HEK293 (cell line): ENCODE data around the gene FLACC1.

Experiments used
- CTCF ChIA-PET: fragments of 350-600 bp; formaldehyde crosslinking; extraction: SDS; loops from one replicate; lab custom pipeline; 2021; ENCODE audit warnings: antibody characterized with exemption; lab: Yijun Ruan, JAX
- POLR2A ChIA-PET: fragments of 300-600 bp; formaldehyde crosslinking; extraction: SDS; loops from one replicate; lab custom pipeline; 2020; ENCODE audit warnings: antibody characterized with exemption, inconsistent platforms; lab: Yijun Ruan, JAX
- H3K27ac ChIP-seq: fragments of 200-500 bp; sonication (Bioruptor generic); 2 replicates; pipeline ENCODE4 v1.5.1; 2014; ENCODE audit warnings: low read depth, low read length, control low read depth, inconsistent platforms; ENCODE audit errors: extremely low read depth
- H3K36me3 ChIP-seq, 2 experiments: fragments of 200-500 bp in 1 of 2; sonication (Bioruptor generic) in 1 of 2; 1 replicate in 1 of 2; 2 replicates in 1 of 2; pipeline ENCODE4 v1.5.1; 2014 to 2017; ENCODE audit warnings: inconsistent platforms in 2 of 2, low read length in 2 of 2; ENCODE audit not compliant: control insufficient read depth in 2 of 2, insufficient read depth in 1 of 2
- H3K4me1 ChIP-seq: fragments of 200-500 bp; sonication (Bioruptor generic); 2 replicates; pipeline ENCODE4 v1.5.1; 2014; ENCODE audit warnings: mild to moderate bottlenecking, low read length, inconsistent platforms; ENCODE audit not compliant: control insufficient read depth, insufficient read depth
- H3K4me3 ChIP-seq: 2 replicates; pipeline ENCODE4 v1.5.1; 2011; ENCODE audit warnings: low read depth, mild to moderate bottlenecking, control low read depth, low read length, moderate library complexity
- H3K9me3 ChIP-seq: fragments of 200-500 bp; sonication (Bioruptor generic); 2 replicates; pipeline ENCODE4 v1.5.1; 2014; ENCODE audit warnings: low read depth, low read length, inconsistent platforms; ENCODE audit not compliant: control insufficient read depth, insufficient read depth
- RBAK ChIP-seq: fragments of 450-650 bp; formaldehyde crosslinking; IDR thresholded peaks from 2 replicates; pipeline ENCODE4 v1.5.1; 2016; ENCODE audit warnings: missing biosample characterization, missing genetic modification characterization
- SCRT2 ChIP-seq: fragments of 450-650 bp; formaldehyde crosslinking; IDR thresholded peaks from 2 replicates; pipeline ENCODE4 v1.5.1; 2016; ENCODE audit warnings: missing biosample characterization, missing genetic modification characterization
- ZFP69B ChIP-seq: fragments of 450-650 bp; formaldehyde crosslinking; IDR thresholded peaks from 2 replicates; pipeline ENCODE4 v1.5.1; 2016; ENCODE audit warnings: missing biosample characterization, missing genetic modification characterization
- ZNF121 ChIP-seq: fragments of 450-650 bp; formaldehyde crosslinking; IDR thresholded peaks from 2 replicates; pipeline ENCODE4 v1.5.1; 2016; ENCODE audit warnings: missing biosample characterization, missing genetic modification characterization
- ZNF132 ChIP-seq: fragments of 450-650 bp; formaldehyde crosslinking; IDR thresholded peaks from 2 replicates; pipeline ENCODE4 v1.5.1; 2017; ENCODE audit warnings: missing biosample characterization, missing genetic modification characterization, borderline replicate concordance
- ZNF221 ChIP-seq: fragments of 450-650 bp; formaldehyde crosslinking; IDR thresholded peaks from 2 replicates; pipeline ENCODE4 v1.5.1; 2017; ENCODE audit warnings: missing biosample characterization, missing genetic modification characterization, borderline replicate concordance
- ZNF223 ChIP-seq: fragments of 450-650 bp; formaldehyde crosslinking; IDR thresholded peaks from 2 replicates; pipeline ENCODE4 v1.5.1; 2016; ENCODE audit warnings: missing biosample characterization, missing genetic modification characterization
- ZNF23 ChIP-seq: fragments of 450-650 bp; formaldehyde crosslinking; IDR thresholded peaks from 2 replicates; pipeline ENCODE4 v1.5.1; 2016; ENCODE audit warnings: missing biosample characterization, missing genetic modification characterization, borderline replicate concordance
- ZNF529 ChIP-seq: fragments of 450-650 bp; formaldehyde crosslinking; IDR thresholded peaks from 2 replicates; pipeline ENCODE4 v1.5.1; 2017; ENCODE audit warnings: missing genetic modification characterization, missing biosample characterization; ENCODE audit not compliant: insufficient replicate concordance
- ZNF596 ChIP-seq: fragments of 450-650 bp; IDR thresholded peaks from 2 replicates; pipeline ENCODE4 v1.5.0; 2018; ENCODE audit warnings: missing biosample characterization, mild to moderate bottlenecking, missing genetic modification characterization, moderate library complexity
- ZNF626 ChIP-seq: fragments of 450-650 bp; sonication (Bioruptor Pico); formaldehyde crosslinking; IDR thresholded peaks from 2 replicates; pipeline ENCODE4 v1.5.1; 2018; ENCODE audit warnings: missing biosample characterization, missing genetic modification characterization, inconsistent platforms
- ZNF776 ChIP-seq: fragments of 450-650 bp; formaldehyde crosslinking; IDR thresholded peaks from 2 replicates; pipeline ENCODE4 v1.5.0; 2017; ENCODE audit warnings: missing biosample characterization, missing genetic modification characterization, borderline replicate concordance
- ZNF777 ChIP-seq: fragments of 450-650 bp; formaldehyde crosslinking; IDR thresholded peaks from 2 replicates; pipeline ENCODE4 v1.5.1; 2017; ENCODE audit warnings: missing biosample characterization, missing genetic modification characterization, borderline replicate concordance
- ZSCAN30 ChIP-seq: fragments of 450-650 bp; IDR thresholded peaks from 2 replicates; pipeline ENCODE4 v1.5.1; 2018; ENCODE audit warnings: missing biosample characterization, mild to moderate bottlenecking, missing genetic modification characterization, moderate library complexity
- TF ChIP-seq, protein P1 (sequence below): fragments of 450-650 bp; formaldehyde crosslinking; IDR thresholded peaks from 2 replicates; pipeline ENCODE4 v1.5.1; 2016; ENCODE audit warnings: missing biosample characterization, missing genetic modification characterization
- TF ChIP-seq, protein P2 (sequence below): fragments of 450-650 bp; formaldehyde crosslinking; IDR thresholded peaks from 2 replicates; pipeline ENCODE4; 2016; ENCODE audit warnings: missing biosample characterization, missing genetic modification characterization
- TF ChIP-seq, protein P3 (sequence below): fragments of 450-650 bp; formaldehyde crosslinking; IDR thresholded peaks from 2 replicates; pipeline ENCODE4 v1.5.1; 2017; ENCODE audit warnings: missing biosample characterization, missing genetic modification characterization
- TF ChIP-seq, protein P4 (sequence below): fragments of 450-650 bp; formaldehyde crosslinking; IDR thresholded peaks from 2 replicates; pipeline ENCODE4 v1.5.1; 2016; ENCODE audit warnings: missing biosample characterization, missing genetic modification characterization, low read depth

FLACC1 gene

DNA sequence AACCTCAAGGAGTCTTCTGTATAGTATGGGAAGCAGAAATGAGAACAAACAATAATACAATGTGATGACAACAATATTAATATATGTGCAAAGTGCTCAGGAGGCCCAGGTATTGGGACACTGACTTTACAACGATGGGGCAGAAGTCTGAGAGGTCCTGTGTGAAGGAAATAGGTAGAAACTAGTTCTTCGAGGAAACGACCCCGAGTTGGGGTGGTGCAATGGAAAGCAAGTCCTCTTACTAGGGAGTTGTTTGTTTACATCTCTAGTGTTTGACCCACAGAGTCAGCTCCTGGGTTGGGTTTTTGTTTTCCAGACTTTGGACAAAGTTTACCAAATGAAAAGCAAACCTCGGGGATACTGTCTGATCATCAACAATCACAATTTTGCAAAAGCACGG, 80.6 kb downstream of the FLACC1 start:
- no peak for TF ChIP-seq ZNF223 (tag by site-specific recombination)
- H3K9me3 ChIP-seq: no peaks in the 10 kb centered on the region
- peaks cover 13 to 74% of the 10 kb centered on the region in 2 experiments for H3K36me3 ChIP-seq
- H3K27ac ChIP-seq: no peak overlapping the region
- no peaks in the 10 kb centered on the region for H3K4me1 ChIP-seq
- POLR2A ChIA-PET: no interaction called here
- CTCF ChIA-PET: interaction anchor here (1.0 kb wide), 1 partner anchor 39 kb away, joined by 4 read pairs; no protein-coding TSS in a partner anchor
- no peak overlapping the region for H3K4me3 ChIP-seq

DNA sequence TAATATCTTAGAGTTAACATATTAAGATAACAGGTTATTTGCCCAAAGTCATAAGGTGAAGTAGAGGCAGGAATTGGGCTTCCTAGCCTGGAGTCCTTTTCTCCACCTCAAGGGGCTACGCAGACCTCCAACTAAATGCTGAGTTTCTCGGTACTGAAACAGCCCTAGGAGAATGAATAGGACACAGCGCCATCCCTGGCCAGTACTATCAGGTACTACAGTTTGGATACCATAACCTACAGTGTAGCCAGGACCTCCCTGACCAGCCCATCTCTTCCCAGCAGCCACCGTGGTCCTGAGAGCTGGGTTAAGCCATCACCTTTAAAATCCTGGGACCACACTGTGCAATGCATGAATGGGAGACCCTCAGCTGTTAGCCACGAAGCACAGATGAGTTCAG, 81.2 kb downstream of the FLACC1 start:
- H3K4me3 ChIP-seq: no peak overlapping the region
- ChIA-PET CTCF (interaction anchor here (0.7 to 1.0 kb wide), 2 partner anchors 12 to 38 kb away, joined by 3 to 4 read pairs; no protein-coding TSS in a partner anchor), POLR2A (no interaction called here)
- TF ChIP-seq ZNF221 (tag by site-specific recombination) (no peak), ZNF776 (no peak), RBAK (no peak), ZNF132 (no peak), ZSCAN30 (tag by site-specific recombination) (no peak), ZNF626 (tag by site-specific recombination) (no peak), ZNF596 (tag by site-specific recombination) (no peak), ZFP69B (tag by site-specific recombination) (no peak), ZNF121 (tag by site-specific recombination) (no peak), ZNF23 (tag by site-specific recombination) (no peak), SCRT2 (tag by site-specific recombination) (no peak), ZNF529 (tag by site-specific recombination) (no peak), ZNF777 (tag by site-specific recombination) (no peak)
- TF ChIP-seq, protein P1, sequence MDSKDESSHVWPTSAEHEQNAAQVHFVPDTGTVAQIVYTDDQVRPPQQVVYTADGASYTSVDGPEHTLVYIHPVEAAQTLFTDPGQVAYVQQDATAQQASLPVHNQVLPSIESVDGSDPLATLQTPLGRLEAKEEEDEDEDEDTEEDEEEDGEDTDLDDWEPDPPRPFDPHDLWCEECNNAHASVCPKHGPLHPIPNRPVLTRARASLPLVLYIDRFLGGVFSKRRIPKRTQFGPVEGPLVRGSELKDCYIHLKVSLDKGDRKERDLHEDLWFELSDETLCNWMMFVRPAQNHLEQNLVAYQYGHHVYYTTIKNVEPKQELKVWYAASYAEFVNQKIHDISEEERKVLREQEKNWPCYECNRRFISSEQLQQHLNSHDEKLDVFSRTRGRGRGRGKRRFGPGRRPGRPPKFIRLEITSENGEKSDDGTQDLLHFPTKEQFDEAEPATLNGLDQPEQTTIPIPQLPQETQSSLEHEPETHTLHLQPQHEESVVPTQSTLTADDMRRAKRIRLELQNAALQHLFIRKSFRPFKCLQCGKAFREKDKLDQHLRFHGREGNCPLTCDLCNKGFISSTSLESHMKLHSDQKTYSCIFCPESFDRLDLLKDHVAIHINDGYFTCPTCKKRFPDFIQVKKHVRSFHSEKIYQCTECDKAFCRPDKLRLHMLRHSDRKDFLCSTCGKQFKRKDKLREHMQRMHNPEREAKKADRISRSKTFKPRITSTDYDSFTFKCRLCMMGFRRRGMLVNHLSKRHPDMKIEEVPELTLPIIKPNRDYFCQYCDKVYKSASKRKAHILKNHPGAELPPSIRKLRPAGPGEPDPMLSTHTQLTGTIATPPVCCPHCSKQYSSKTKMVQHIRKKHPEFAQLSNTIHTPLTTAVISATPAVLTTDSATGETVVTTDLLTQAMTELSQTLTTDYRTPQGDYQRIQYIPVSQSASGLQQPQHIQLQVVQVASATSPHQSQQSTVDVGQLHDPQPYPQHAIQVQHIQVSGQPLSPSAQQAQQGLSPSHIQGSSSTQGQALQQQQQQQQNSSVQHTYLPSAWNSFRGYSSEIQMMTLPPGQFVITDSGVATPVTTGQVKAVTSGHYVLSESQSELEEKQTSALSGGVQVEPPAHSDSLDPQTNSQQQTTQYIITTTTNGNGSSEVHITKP (tag by site-specific recombination): no peak
- TF ChIP-seq, protein P2, sequence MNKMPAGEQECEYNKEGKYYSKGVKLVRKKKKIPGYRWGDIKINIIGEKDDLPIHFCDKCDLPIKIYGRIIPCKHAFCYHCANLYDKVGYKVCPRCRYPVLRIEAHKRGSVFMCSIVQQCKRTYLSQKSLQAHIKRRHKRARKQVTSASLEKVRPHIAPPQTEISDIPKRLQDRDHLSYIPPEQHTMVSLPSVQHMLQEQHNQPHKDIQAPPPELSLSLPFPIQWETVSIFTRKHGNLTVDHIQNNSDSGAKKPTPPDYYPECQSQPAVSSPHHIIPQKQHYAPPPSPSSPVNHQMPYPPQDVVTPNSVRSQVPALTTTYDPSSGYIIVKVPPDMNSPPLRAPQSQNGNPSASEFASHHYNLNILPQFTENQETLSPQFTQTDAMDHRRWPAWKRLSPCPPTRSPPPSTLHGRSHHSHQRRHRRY (tag by site-specific recombination): no peak
- TF ChIP-seq, protein P3, sequence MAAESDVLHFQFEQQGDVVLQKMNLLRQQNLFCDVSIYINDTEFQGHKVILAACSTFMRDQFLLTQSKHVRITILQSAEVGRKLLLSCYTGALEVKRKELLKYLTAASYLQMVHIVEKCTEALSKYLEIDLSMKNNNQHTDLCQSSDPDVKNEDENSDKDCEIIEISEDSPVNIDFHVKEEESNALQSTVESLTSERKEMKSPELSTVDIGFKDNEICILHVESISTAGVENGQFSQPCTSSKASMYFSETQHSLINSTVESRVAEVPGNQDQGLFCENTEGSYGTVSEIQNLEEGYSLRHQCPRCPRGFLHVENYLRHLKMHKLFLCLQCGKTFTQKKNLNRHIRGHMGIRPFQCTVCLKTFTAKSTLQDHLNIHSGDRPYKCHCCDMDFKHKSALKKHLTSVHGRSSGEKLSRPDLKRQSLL (tag by site-specific recombination): no peak
- TF ChIP-seq, protein P4, sequence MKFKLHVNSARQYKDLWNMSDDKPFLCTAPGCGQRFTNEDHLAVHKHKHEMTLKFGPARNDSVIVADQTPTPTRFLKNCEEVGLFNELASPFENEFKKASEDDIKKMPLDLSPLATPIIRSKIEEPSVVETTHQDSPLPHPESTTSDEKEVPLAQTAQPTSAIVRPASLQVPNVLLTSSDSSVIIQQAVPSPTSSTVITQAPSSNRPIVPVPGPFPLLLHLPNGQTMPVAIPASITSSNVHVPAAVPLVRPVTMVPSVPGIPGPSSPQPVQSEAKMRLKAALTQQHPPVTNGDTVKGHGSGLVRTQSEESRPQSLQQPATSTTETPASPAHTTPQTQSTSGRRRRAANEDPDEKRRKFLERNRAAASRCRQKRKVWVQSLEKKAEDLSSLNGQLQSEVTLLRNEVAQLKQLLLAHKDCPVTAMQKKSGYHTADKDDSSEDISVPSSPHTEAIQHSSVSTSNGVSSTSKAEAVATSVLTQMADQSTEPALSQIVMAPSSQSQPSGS (tag by site-specific recombination): no peak
- H3K9me3 ChIP-seq: no peaks in the 10 kb centered on the region
- H3K4me1 ChIP-seq: no peaks in the 10 kb centered on the region
- H3K27ac ChIP-seq: no peak overlapping the region
- H3K36me3 ChIP-seq: peaks cover 13 to 79% of the 10 kb centered on the region in 2 experiments
